ENCODE measurements around the gene IRF3.

GRCh38 chr19:49645592-49645991 is 20.1 kb downstream of the IRF3 start:
- no peak for TF ChIP-seq POLR2A (IDR thresholded peaks at IDR 0.05)
- TF ChIP-seq, protein P1, sequence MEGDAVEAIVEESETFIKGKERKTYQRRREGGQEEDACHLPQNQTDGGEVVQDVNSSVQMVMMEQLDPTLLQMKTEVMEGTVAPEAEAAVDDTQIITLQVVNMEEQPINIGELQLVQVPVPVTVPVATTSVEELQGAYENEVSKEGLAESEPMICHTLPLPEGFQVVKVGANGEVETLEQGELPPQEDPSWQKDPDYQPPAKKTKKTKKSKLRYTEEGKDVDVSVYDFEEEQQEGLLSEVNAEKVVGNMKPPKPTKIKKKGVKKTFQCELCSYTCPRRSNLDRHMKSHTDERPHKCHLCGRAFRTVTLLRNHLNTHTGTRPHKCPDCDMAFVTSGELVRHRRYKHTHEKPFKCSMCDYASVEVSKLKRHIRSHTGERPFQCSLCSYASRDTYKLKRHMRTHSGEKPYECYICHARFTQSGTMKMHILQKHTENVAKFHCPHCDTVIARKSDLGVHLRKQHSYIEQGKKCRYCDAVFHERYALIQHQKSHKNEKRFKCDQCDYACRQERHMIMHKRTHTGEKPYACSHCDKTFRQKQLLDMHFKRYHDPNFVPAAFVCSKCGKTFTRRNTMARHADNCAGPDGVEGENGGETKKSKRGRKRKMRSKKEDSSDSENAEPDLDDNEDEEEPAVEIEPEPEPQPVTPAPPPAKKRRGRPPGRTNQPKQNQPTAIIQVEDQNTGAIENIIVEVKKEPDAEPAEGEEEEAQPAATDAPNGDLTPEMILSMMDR (IDR thresholded peaks at IDR 0.05): no peak
